SH-SY5Y (cell line): ENCODE data around the gene PRRC2A.

Experiments
- GATA2 ChIP-seq: IDR thresholded peaks from 2 replicates; pipeline ENCODE4 v1.6.1; 2011; ENCODE audit warnings: mild to moderate bottlenecking, low read depth, low read length
- GATA3 ChIP-seq: IDR thresholded peaks from 2 replicates; pipeline ENCODE4 v1.6.1; 2011; ENCODE audit warnings: low read depth, mild to moderate bottlenecking, low read length, moderate library complexity

DNA sequence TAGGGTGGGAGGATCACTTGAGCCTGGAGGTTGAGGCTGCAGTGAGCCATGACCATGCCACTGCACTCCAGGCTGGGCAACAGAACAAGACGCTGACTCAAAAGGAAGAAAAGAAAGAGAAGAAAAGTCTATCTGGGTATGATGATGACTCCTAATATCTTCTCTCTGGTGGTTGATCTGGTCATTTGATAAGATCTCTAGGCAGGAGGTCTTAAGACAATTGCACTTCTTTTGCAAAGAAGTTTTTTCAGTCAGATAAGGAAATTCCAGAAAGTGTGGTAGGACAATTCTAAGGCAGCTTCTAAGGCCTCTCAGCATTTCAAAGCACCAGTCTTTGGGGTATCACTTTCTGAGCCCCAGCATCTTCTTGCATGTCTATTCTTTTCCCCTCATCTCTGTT is 13.2 kb upstream of the PRRC2A start:
- no peak for TF ChIP-seq GATA2
- no peak for TF ChIP-seq GATA3
